Caco-2 (cell line): Measurements from ENCODE around the gene SLC25A29. TPM values are rescaled to one million over a fixed set of nuclear protein-coding genes. Genes with fewer than 3 reads are reported as not detected.

ENCODE experiments used
- BruUV-seq: library from RNA; stranded (reverse); fragments of 400-500 nt; replicated peaks from 2 replicates; lab custom pipeline; 2021; lab: Mats Ljungman, UMichigan
- CTCF ChIA-PET: fragments of 300-600 bp; sonication (Branson Sonifier 250); formaldehyde crosslinking; loops from one replicate; lab custom pipeline; 2022; ENCODE audit warnings: antibody characterized with exemption; lab: Charles Lee
- POLR2A ChIA-PET: fragments of 300-600 bp; sonication (Branson Sonifier 250); formaldehyde crosslinking; loops from one replicate; lab custom pipeline; 2022; ENCODE audit warnings: antibody characterized with exemption; lab: Charles Lee
- DNase-seq, 2 experiments: peaks; one replicate each; pipeline versions ENCODE4 v3.0.0 to v3.0.0-alpha.2; 2020 to 2022
- H3K27me3 ChIP-seq: replicated peaks from 2 replicates; pipeline ENCODE4 v1.6.0; 2011; ENCODE audit warnings: low read length; ENCODE audit not compliant: control insufficient read depth, insufficient read depth
- H3K36me3 ChIP-seq: 2 replicates; pipeline ENCODE4 v1.5.1; 2011; ENCODE audit warnings: low read length; ENCODE audit not compliant: control insufficient read depth, insufficient read depth
- H3K4me1 ChIP-seq: fragments of 250-450 bp; sonication (Bioruptor Pico); 2 replicates; pipeline ENCODE4 v1.5.1; 2020; ENCODE audit warnings: mild to moderate bottlenecking
- H3K4me3 ChIP-seq: 2 replicates; pipeline ENCODE4 v1.5.1; 2011; ENCODE audit warnings: low read depth, mild to moderate bottlenecking, control low read depth, low read length
- H3K9me3 ChIP-seq: fragments of 250-450 bp; sonication (Bioruptor Pico); 2 replicates; pipeline ENCODE4 v1.5.1; 2020; ENCODE audit warnings: mild to moderate bottlenecking, moderate library complexity
- H3K27ac Mint-ChIP-seq: one replicate; pipeline ENCODE4 v1.8.0; 2022; ENCODE audit warnings: mixed read lengths; ENCODE audit not compliant: unreplicated experiment
- H3K27me3 Mint-ChIP-seq: one replicate; pipeline ENCODE4 v1.8.0; 2022; ENCODE audit warnings: mixed read lengths; ENCODE audit not compliant: insufficient read depth, unreplicated experiment
- H3K36me3 Mint-ChIP-seq: one replicate; pipeline ENCODE4 v1.8.0; 2022; ENCODE audit warnings: mild to moderate bottlenecking, mixed read lengths; ENCODE audit not compliant: insufficient read depth, unreplicated experiment
- H3K4me1 Mint-ChIP-seq: one replicate; pipeline ENCODE4 v1.8.0; 2022; ENCODE audit warnings: low read depth, mixed read lengths; ENCODE audit not compliant: unreplicated experiment
- H3K4me3 Mint-ChIP-seq: one replicate; pipeline ENCODE4 v1.8.0; 2022; ENCODE audit warnings: mild to moderate bottlenecking, moderate library complexity, mixed read lengths; ENCODE audit not compliant: unreplicated experiment
- H3K9me3 Mint-ChIP-seq: one replicate; pipeline ENCODE4 v1.8.0; 2022; ENCODE audit warnings: mixed read lengths; ENCODE audit not compliant: unreplicated experiment
- CTCF ChIP-seq, 2 experiments: fragments of 200-600 bp in 1 of 2; IDR thresholded peaks; 1 replicate in 1 of 2; 2 replicates in 1 of 2; pipeline versions ENCODE4 v1.5.1 to v1.8.0; 2011 to 2022; ENCODE audit warnings: antibody characterized with exemption in 1 of 2, control low read depth in 1 of 2, inconsistent platforms in 1 of 2, low read depth in 1 of 2, low read length in 1 of 2, mild to moderate bottlenecking in 1 of 2, moderate library complexity in 1 of 2; ENCODE audit not compliant: insufficient read depth in 1 of 2, severe bottlenecking in 1 of 2, unreplicated experiment in 1 of 2
- intact Hi-C: fragments of 100-400 bp; cut with micrococcal nuclease; formaldehyde crosslinking; loops from one replicate; pipeline ENCODE4 v1.10.0; 2022; ENCODE audit not compliant: unreplicated experiment
- total RNA-seq: library from RNA; stranded (reverse); gene quantifications from 2 replicates; pipeline ENCODE4 v1.2.3, GENCODE V29; 2022

The SLC25A29 gene
- total RNA-seq, 1 experiment from 2014 or later: 28.5 TPM

- no peaks in the 10 kb centered on the region for H3K9me3 Mint-ChIP-seq
- H3K4me3 ChIP-seq: no peak overlapping the region
- no peaks in the 10 kb centered on the region; the same call in 1 of the 2 replicates for H3K36me3 ChIP-seq
- DNase-seq: no peak
- H3K36me3 Mint-ChIP-seq: peaks cover 50% of the 10 kb centered on the region
- CTCF ChIA-PET: no interaction called here
- no peaks in the 10 kb centered on the region for H3K4me1 ChIP-seq
- intact Hi-C loops: no loop called here
- H3K27ac Mint-ChIP-seq: no peak overlapping the region
- H3K27me3 Mint-ChIP-seq: no peaks in the 10 kb centered on the region
- H3K27me3 ChIP-seq: no peaks in the 10 kb centered on the region
- H3K4me1 Mint-ChIP-seq: no peaks in the 10 kb centered on the region
- POLR2A ChIA-PET: no interaction called here
- BruUV-seq: no TSS peak
- no peak for TF ChIP-seq CTCF (IDR thresholded peaks at IDR 0.05; ENCODE audit: insufficient read depth in 1 of 2, low read depth in 1 of 2, low read length in 1 of 2, severe bottlenecking in 1 of 2, unreplicated experiment in 1 of 2)
- no peaks in the 10 kb centered on the region for H3K9me3 ChIP-seq
- no peak overlapping the region for H3K4me3 Mint-ChIP-seq
Measured at GRCh38 chr14:100342195-100342594, 36.0 kb upstream of the SLC25A29 start.

- CTCF ChIA-PET: no interaction called here
- no peak overlapping the region for H3K27ac Mint-ChIP-seq
Measured at GRCh38 chr14:100341301-100342031, 35.2 kb upstream of the SLC25A29 start.

GRCh38 chr14:100340423-100340813 lies 34.2 kb upstream of the SLC25A29 start:
- POLR2A ChIA-PET: no interaction called here
- CTCF ChIA-PET: no interaction called here
- H3K27me3 ChIP-seq: no peaks in the 10 kb centered on the region
- no TSS peak for BruUV-seq
- intact Hi-C loops: no loop called here
- Mint-ChIP-seq H3K36me3 (peaks cover 36% of the 10 kb centered on the region), H3K27me3 (no peaks in the 10 kb centered on the region), H3K4me3 (no peak overlapping the region), H3K9me3 (no peaks in the 10 kb centered on the region), H3K27ac (peak overlapping the region; percentile 25), H3K4me1 (no peaks in the 10 kb centered on the region)
- TF ChIP-seq CTCF (IDR thresholded peaks at IDR 0.05; ENCODE audit: insufficient read depth in 1 of 2, low read depth in 1 of 2, low read length in 1 of 2, severe bottlenecking in 1 of 2, unreplicated experiment in 1 of 2): no peak
- H3K9me3 ChIP-seq: no peaks in the 10 kb centered on the region
- H3K36me3 ChIP-seq: no peaks in the 10 kb centered on the region
- H3K4me3 ChIP-seq: no peak overlapping the region
- DNase-seq: no peak
- H3K4me1 ChIP-seq: no peaks in the 10 kb centered on the region

More at GRCh38 chr14:100341301-100342031, 35.2 kb upstream of the SLC25A29 start:
- POLR2A ChIA-PET: interaction anchor here (0.5 kb wide), 1 partner anchor 27 kb away, joined by 3 read pairs; no protein-coding TSS in a partner anchor
- Histone ChIP-seq H3K27me3 (no peaks in the 10 kb centered on the region), H3K9me3 (no peaks in the 10 kb centered on the region), H3K4me1 (no peaks in the 10 kb centered on the region), H3K36me3 (no peaks in the 10 kb centered on the region; the same call in 1 of the 2 replicates), H3K4me3 (no peak overlapping the region)
- intact Hi-C loops: no loop called here
- no peak for DNase-seq
- Mint-ChIP-seq H3K4me3 (no peak overlapping the region), H3K4me1 (no peaks in the 10 kb centered on the region), H3K36me3 (peaks cover 45% of the 10 kb centered on the region), H3K9me3 (no peaks in the 10 kb centered on the region), H3K27me3 (no peaks in the 10 kb centered on the region)
- no TSS peak for BruUV-seq
- TF ChIP-seq CTCF (IDR thresholded peaks at IDR 0.05; ENCODE audit: insufficient read depth in 1 of 2, low read depth in 1 of 2, low read length in 1 of 2, severe bottlenecking in 1 of 2, unreplicated experiment in 1 of 2): no peak
